Mesenchymal stem cell (in vitro differentiated cells and primary cell): ENCODE measurements around the gene CHCHD6.

Source experiments
- DNase-seq: peaks from one replicate; pipeline ENCODE4 v3.0.0-alpha.2; 2013
- H2AFZ ChIP-seq: one replicate; pipeline ENCODE4 v1.6.1; 2013; ENCODE audit warnings: low read depth, mild to moderate bottlenecking, control low read depth, inconsistent platforms, low read length, moderate library complexity
- H2AK5ac ChIP-seq: 2 replicates; pipeline ENCODE4 v1.6.1; 2013; ENCODE audit warnings: low read length, moderate library complexity, mild to moderate bottlenecking, inconsistent platforms; ENCODE audit not compliant: severe bottlenecking
- H2BK120ac ChIP-seq: one replicate; pipeline ENCODE4 v1.6.1; 2013; ENCODE audit warnings: low read depth, mild to moderate bottlenecking, inconsistent platforms, low read length, moderate library complexity
- H2BK12ac ChIP-seq, 2 experiments: one replicate each; pipeline ENCODE4 v1.6.1; 2013; ENCODE audit warnings: inconsistent platforms in 2 of 2, low read length in 2 of 2, mild to moderate bottlenecking in 2 of 2, moderate library complexity in 2 of 2, control low read depth in 1 of 2
- H2BK15ac ChIP-seq: one replicate; pipeline ENCODE4 v1.6.1; 2013; ENCODE audit warnings: mild to moderate bottlenecking, low read depth, inconsistent platforms; ENCODE audit not compliant: poor library complexity, severe bottlenecking
- H2BK5ac ChIP-seq: 2 replicates; pipeline ENCODE4 v1.6.1; 2013; ENCODE audit warnings: low read depth, mild to moderate bottlenecking, low read length, control low read depth, inconsistent platforms; ENCODE audit not compliant: poor library complexity, severe bottlenecking
- H3K14ac ChIP-seq, 2 experiments: one replicate each; pipeline ENCODE4 v1.6.1; 2013; ENCODE audit warnings: inconsistent platforms in 2 of 2, low read length in 2 of 2, control low read depth in 1 of 2, mild to moderate bottlenecking in 1 of 2, moderate library complexity in 1 of 2
- H3K18ac ChIP-seq, 2 experiments: one replicate each; pipeline ENCODE4 v1.6.1; 2013; ENCODE audit warnings: inconsistent platforms in 2 of 2, low read length in 2 of 2, control low read depth in 1 of 2, low read depth in 1 of 2, mild to moderate bottlenecking in 1 of 2
- H3K23ac ChIP-seq, 2 experiments: one replicate each; pipeline ENCODE4 v1.6.1; 2013; ENCODE audit warnings: inconsistent platforms in 2 of 2, low read length in 2 of 2, mild to moderate bottlenecking in 2 of 2, moderate library complexity in 2 of 2, control low read depth in 1 of 2
- H3K27ac ChIP-seq: 2 replicates; pipeline ENCODE4 v1.5.1; 2013; ENCODE audit warnings: mild to moderate bottlenecking, moderate library complexity, low read length, control low read depth, inconsistent platforms; ENCODE audit not compliant: poor library complexity, severe bottlenecking
- H3K27me3 ChIP-seq, 2 experiments: 2 replicates each; pipeline versions ENCODE4 v1.6.1 to v1.7.0; 2013; ENCODE audit warnings: low read length in 2 of 2, mild to moderate bottlenecking in 2 of 2, moderate library complexity in 2 of 2, control low read depth in 1 of 2, inconsistent platforms in 1 of 2; ENCODE audit not compliant: control insufficient read depth in 1 of 2, insufficient read depth in 1 of 2
- H3K36me3 ChIP-seq, 2 experiments: 2 replicates each; pipeline versions ENCODE4 v1.6.1 to v1.7.0; 2013; ENCODE audit warnings: low read length in 2 of 2, control low read depth in 1 of 2, inconsistent platforms in 1 of 2, low read depth in 1 of 2, mild to moderate bottlenecking in 1 of 2; ENCODE audit not compliant: insufficient read depth in 2 of 2, control insufficient read depth in 1 of 2
- H3K4ac ChIP-seq, 2 experiments: one replicate each; pipeline ENCODE4 v1.6.1; 2013; ENCODE audit warnings: inconsistent platforms in 2 of 2, low read length in 2 of 2, mild to moderate bottlenecking in 2 of 2, moderate library complexity in 2 of 2, control low read depth in 1 of 2, low read depth in 1 of 2
- H3K4me1 ChIP-seq: 2 replicates; pipeline ENCODE4 v1.6.1; 2013; ENCODE audit warnings: low read depth, low read length, control low read depth; ENCODE audit not compliant: control insufficient read depth, insufficient read depth
- H3K4me2 ChIP-seq: 2 replicates; pipeline ENCODE4 v1.6.1; 2013; ENCODE audit warnings: low read length, mild to moderate bottlenecking, inconsistent platforms; ENCODE audit not compliant: poor library complexity, severe bottlenecking
- H3K4me3 ChIP-seq, 2 experiments: 2 replicates each; pipeline versions ENCODE4 v1.5.1 to v1.7.0; 2013; ENCODE audit warnings: low read length in 2 of 2, mild to moderate bottlenecking in 2 of 2, control low read depth in 1 of 2, low read depth in 1 of 2; ENCODE audit not compliant: insufficient read depth in 1 of 2
- H3K79me1 ChIP-seq: replicated peaks from 2 replicates; pipeline ENCODE4 v1.6.1; 2013; ENCODE audit warnings: mild to moderate bottlenecking, control low read depth, low read length, inconsistent platforms; ENCODE audit not compliant: poor library complexity, severe bottlenecking
- H3K9ac ChIP-seq: 2 replicates; pipeline ENCODE4 v1.7.0; 2013; ENCODE audit warnings: mild to moderate bottlenecking, low read length, moderate library complexity
- H3K9me3 ChIP-seq: 2 replicates; pipeline ENCODE4 v1.7.0; 2013; ENCODE audit warnings: mild to moderate bottlenecking, low read length; ENCODE audit not compliant: control insufficient read depth
- H4K8ac ChIP-seq: one replicate; pipeline ENCODE4 v1.6.1; 2013; ENCODE audit warnings: inconsistent platforms, mild to moderate bottlenecking, low read length, moderate library complexity
- H4K91ac ChIP-seq: one replicate; pipeline ENCODE4 v1.6.1; 2013; ENCODE audit warnings: mild to moderate bottlenecking, low read length, inconsistent platforms
- WGBS: methylation state at CpG from one replicate; pipeline ENCODE4 v1.1.7; 2013; ENCODE audit warnings: mixed read lengths; 5-methylcytosine and 5-hydroxymethylcytosine counted together

The CHCHD6 gene

DNA sequence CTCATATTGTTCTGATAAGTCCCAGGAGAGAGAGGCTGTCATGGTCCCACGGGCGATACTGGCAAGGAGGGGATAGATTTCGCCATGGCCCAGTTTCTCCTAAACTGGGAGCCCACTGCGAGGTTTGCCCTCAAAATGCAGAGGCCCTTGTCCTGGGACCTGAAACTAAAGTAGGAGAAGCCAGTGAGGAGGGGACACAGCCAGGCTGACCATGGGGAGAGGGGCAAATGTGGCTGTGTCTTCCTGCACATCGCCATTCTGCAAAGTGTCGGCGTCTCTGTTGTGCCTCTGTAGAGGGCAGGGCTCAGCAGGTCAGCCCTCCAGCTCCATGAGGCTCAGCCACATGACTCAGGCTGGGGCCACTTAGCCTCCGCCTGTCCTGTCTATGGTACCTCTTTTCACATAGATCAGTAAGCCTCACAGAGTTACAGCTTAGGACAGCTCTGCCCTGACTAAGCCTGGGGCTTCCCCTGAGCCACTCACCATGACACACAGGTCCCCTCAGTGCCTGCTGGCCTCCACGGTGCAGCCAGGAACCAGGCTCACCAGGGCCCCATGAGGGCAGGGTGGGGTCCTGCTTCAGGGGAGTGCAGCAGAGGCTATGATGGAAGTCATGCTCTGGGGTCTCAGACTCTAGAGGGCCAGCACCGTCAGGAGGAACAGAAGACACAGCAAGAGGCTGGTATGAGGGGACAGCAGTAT, 250.3 kb downstream of the CHCHD6 start:
- Histone ChIP-seq H3K4me1 (peaks cover 2% of the 10 kb centered on the region), H3K4me2 (no peak overlapping the region), H2BK12ac (no peak overlapping the region), H4K8ac (no peak overlapping the region), H3K27me3 (no peaks in the 10 kb centered on the region), H3K9ac (no peak overlapping the region), H2BK120ac (no peak overlapping the region), H3K18ac (no peak overlapping the region), H3K79me1 (no peaks in the 10 kb centered on the region), H3K23ac (no peak overlapping the region), H3K14ac (no peak overlapping the region), H2BK15ac (no peak overlapping the region), H3K4me3 (no peak overlapping the region), H3K9me3 (no peaks in the 10 kb centered on the region), H4K91ac (peak overlapping the region; percentile 48), H2AFZ (no peak overlapping the region), H2AK5ac (no peak overlapping the region), H3K36me3 (peaks cover 0 to 25% of the 10 kb centered on the region in 2 experiments), H2BK5ac (no peak overlapping the region), H3K4ac (no peak overlapping the region), H3K27ac (no peak overlapping the region)
- DNase-seq, result peak; percentile 54
- 69% methylated on average over 10 of the region's 10 CpGs for WGBS

DNA sequence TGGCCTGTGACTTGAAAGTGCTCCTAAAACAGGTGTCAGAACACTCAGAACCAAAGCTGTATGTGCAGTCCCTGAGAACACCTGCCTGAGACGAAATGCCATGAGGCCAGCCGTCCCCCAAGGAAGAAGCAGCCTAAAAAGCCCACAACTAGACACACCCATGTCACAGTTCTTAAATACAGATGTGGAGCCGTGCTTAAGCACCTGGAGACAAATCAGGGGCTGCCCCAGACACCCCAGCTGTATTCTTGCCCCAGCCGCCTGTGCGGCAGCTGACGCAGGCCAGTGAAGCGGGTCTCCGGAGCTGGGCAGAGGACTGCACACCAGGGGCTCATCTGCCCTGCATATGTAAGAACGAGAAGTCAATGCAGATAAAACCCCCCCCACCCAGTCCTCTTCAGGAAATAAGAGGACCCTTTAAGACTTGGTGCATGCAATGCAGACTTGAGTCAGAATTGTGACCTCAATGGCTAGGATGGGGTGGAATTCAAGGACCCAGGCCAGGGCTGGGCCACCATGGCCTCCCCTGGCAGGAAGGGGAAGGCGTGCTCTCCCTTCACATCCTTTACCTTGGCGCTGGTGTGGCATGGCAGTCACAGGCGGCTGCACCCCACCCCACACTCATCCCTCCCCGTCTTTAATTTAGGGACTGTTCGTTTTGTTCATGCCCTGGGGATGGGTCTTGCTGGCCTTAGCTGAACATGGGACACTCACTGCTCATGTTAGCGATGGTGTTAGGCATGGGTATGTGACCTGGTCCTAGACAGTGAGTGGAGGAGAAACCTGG, 251.2 kb downstream of the CHCHD6 start:
- H2BK15ac ChIP-seq, result no peak overlapping the region
- no peak overlapping the region for H3K4me3 ChIP-seq
- no peak overlapping the region for H2BK5ac ChIP-seq
- peak overlapping the region in 1 of 2 experiments; percentile 31 for H2BK12ac ChIP-seq
- H3K18ac ChIP-seq, result no peak overlapping the region
- no peak overlapping the region for H3K27ac ChIP-seq
- no peaks in the 10 kb centered on the region for H3K27me3 ChIP-seq
- DNase-seq, result no peak
- H3K23ac ChIP-seq, result no peak overlapping the region
- no peaks in the 10 kb centered on the region for H3K9me3 ChIP-seq
- no peak overlapping the region for H3K9ac ChIP-seq
- H4K8ac ChIP-seq, result peak overlapping the region; percentile 38
- WGBS, result 95% methylated on average over 15 of the region's 15 CpGs
- H3K4me1 ChIP-seq, result peaks cover 6% of the 10 kb centered on the region
- no peak overlapping the region for H4K91ac ChIP-seq
- no peak overlapping the region for H2AK5ac ChIP-seq
- peak overlapping the region in 1 of 2 experiments; percentile 26 for H3K14ac ChIP-seq
- H2AFZ ChIP-seq, result no peak overlapping the region
- H3K4me2 ChIP-seq, result no peak overlapping the region
- H3K36me3 ChIP-seq, result peaks cover 0 to 22% of the 10 kb centered on the region in 2 experiments
- H2BK120ac ChIP-seq, result no peak overlapping the region
- no peaks in the 10 kb centered on the region for H3K79me1 ChIP-seq
- H3K4ac ChIP-seq, result peak overlapping the region in 1 of 2 experiments; percentile 9

DNA sequence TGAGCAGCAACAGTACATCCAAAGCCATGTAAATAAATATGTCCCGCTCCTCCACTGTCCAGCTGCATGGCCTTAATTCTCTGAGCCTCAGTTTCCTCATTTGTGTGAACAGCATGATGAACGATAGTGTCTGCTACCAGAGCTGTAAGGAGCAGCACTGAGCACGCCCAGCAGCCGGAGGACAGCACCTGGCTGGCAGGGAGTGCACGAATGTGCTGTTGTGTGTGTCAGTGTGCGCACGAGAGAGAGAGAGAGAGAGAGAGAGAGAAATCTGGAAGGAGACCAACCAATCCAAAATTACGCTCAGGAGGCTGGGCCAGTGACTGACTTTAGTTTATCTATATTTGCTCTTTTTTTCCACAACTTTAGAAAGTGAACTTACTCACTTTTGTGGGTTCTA, 252.3 kb downstream of the CHCHD6 start:
- Histone ChIP-seq H3K23ac (no peak overlapping the region), H3K79me1 (no peaks in the 10 kb centered on the region), H3K14ac (no peak overlapping the region), H2BK5ac (no peak overlapping the region), H2AFZ (no peak overlapping the region), H3K18ac (no peak overlapping the region), H2BK120ac (no peak overlapping the region), H3K4me3 (no peak overlapping the region), H3K9ac (no peak overlapping the region), H3K4me2 (no peak overlapping the region), H3K27me3 (no peaks in the 10 kb centered on the region), H2BK12ac (no peak overlapping the region), H2AK5ac (no peak overlapping the region), H3K27ac (no peak overlapping the region), H4K91ac (no peak overlapping the region), H4K8ac (no peak overlapping the region), H3K4ac (no peak overlapping the region), H3K4me1 (peaks cover 14% of the 10 kb centered on the region), H3K36me3 (peaks cover 0 to 32% of the 10 kb centered on the region in 2 experiments), H3K9me3 (no peaks in the 10 kb centered on the region), H2BK15ac (no peak overlapping the region)
- no peak for DNase-seq
- WGBS, result 97% methylated on average over 5 of the region's 8 CpGs

DNA sequence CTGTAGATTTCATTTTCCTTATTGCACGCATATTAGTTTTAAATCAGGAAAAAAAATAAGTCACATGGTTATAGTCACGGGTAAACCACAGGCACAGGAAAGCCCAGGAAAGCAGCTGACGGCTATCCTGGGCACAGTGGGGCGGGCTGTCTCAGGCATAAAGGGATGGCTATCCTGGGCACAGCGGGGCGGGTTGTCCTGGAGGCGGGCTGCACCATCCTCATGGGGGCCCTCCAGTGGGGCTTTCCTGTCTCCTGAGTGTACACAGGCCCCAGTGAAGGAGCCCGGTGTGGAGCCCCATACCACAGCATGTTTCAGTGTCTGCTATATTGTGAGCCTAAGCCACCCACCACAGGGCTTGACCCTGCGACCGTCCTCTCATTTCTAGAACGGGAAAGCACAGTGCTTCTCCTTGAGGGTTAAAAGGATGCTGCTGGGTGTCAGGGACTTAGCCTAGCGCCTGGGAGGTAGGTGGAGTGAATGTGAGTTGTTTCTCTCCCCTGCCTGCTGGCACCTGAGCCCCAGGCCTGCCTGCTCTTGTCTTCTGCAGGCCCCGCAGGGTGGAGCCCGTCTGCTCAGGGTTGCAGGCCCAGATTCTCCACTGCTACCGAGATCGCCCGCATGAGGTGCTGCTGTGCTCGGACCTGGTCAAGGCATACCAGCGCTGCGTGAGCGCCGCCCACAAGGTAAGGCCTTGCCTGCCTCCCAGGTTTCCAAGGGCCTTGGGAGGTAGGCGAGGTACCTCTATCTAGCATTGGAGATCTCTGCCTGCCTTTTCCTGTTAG, 253.0 kb downstream of the CHCHD6 start:
- H2BK12ac ChIP-seq, result no peak overlapping the region
- H3K27me3 ChIP-seq, result no peaks in the 10 kb centered on the region

More for the DNA sequence above, 253.0 kb downstream of the CHCHD6 start:
- no peak overlapping the region for H2AK5ac ChIP-seq
- H3K18ac ChIP-seq, result no peak overlapping the region
- no peak overlapping the region for H2AFZ ChIP-seq
- no peak overlapping the region for H4K8ac ChIP-seq
- no peak for DNase-seq
- H3K4me1 ChIP-seq, result peaks cover 15% of the 10 kb centered on the region
- H3K4me2 ChIP-seq, result no peak overlapping the region
- H3K27ac ChIP-seq, result no peak overlapping the region
- no peak overlapping the region for H2BK120ac ChIP-seq
- no peaks in the 10 kb centered on the region for H3K9me3 ChIP-seq
- H3K36me3 ChIP-seq, result peaks cover 0 to 38% of the 10 kb centered on the region in 2 experiments
- H2BK15ac ChIP-seq, result no peak overlapping the region
- no peak overlapping the region for H3K14ac ChIP-seq
- H3K79me1 ChIP-seq, result no peaks in the 10 kb centered on the region
- no peak overlapping the region for H2BK5ac ChIP-seq
- H3K4me3 ChIP-seq, result no peak overlapping the region
- H4K91ac ChIP-seq, result no peak overlapping the region
- WGBS, result 89% methylated on average over 23 of the region's 23 CpGs
- H3K9ac ChIP-seq, result no peak overlapping the region
- H3K23ac ChIP-seq, result no peak overlapping the region
- H3K4ac ChIP-seq, result no peak overlapping the region
